ENCODE results near the gene IGF2R. TPM values are rescaled to one million over a fixed set of nuclear protein-coding genes. Genes with fewer than 3 reads are reported as not detected.

The IGF2R gene
- total RNA-seq, 1 donor from 2014 or later: 64.0 TPM

GRCh38 chr6:159973951-159974350 lies 5.1 kb downstream of the IGF2R start:
- intact Hi-C loops (cut with micrococcal nuclease): loop anchor here (10.0 kb wide), 1 partner anchor 491 kb away; no protein-coding TSS in a partner anchor

GRCh38 chr6:159974932-159975331 lies 6.0 kb downstream of the IGF2R start:
- intact Hi-C loops (cut with micrococcal nuclease): loop anchor here (10.0 kb wide), 1 partner anchor 490 kb away; no protein-coding TSS in a partner anchor

DNA sequence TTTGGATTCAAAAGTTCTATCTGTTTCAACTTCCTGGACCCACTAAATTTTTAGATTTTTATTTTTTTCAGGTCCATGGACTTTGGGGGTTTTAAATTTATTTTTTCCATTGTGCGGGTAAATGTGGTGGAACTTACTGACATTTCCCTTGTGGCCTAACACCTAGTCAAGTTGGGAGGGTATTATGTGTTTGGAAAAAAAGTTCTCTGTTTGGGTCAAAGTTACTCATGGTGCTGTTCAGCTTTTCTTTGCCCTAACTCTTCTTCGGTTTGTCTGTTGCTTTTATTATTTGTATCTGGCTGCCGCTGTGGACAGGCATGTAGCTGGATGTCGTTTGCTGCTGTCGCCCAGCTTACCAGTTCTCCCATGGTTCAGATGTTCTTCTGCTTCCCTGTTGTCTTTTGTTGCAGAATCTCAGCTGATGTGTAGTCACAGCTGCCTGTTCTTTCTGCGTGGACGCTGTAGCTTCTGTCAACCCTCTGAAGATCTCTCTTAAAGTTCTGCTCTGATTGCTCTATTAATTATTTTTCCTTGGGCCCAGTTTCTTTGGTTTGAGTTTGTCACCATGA lies 7.9 kb downstream of the IGF2R start:
- intact Hi-C loops (cut with micrococcal nuclease): loop anchor here (10.0 kb wide), 1 partner anchor 488 kb away; no protein-coding TSS in a partner anchor

GRCh38 chr6:159977255-159977903 lies 8.5 kb downstream of the IGF2R start:
- intact Hi-C loops (cut with micrococcal nuclease): loop anchor here (10.0 kb wide), 1 partner anchor 487 kb away; no protein-coding TSS in a partner anchor

- intact Hi-C loops (cut with micrococcal nuclease): loop anchor here (10.0 kb wide), 1 partner anchor 487 kb away; no protein-coding TSS in a partner anchor
These were observed 9.0 kb downstream of the IGF2R start for GRCh38 chr6:159977904-159978268.

DNA sequence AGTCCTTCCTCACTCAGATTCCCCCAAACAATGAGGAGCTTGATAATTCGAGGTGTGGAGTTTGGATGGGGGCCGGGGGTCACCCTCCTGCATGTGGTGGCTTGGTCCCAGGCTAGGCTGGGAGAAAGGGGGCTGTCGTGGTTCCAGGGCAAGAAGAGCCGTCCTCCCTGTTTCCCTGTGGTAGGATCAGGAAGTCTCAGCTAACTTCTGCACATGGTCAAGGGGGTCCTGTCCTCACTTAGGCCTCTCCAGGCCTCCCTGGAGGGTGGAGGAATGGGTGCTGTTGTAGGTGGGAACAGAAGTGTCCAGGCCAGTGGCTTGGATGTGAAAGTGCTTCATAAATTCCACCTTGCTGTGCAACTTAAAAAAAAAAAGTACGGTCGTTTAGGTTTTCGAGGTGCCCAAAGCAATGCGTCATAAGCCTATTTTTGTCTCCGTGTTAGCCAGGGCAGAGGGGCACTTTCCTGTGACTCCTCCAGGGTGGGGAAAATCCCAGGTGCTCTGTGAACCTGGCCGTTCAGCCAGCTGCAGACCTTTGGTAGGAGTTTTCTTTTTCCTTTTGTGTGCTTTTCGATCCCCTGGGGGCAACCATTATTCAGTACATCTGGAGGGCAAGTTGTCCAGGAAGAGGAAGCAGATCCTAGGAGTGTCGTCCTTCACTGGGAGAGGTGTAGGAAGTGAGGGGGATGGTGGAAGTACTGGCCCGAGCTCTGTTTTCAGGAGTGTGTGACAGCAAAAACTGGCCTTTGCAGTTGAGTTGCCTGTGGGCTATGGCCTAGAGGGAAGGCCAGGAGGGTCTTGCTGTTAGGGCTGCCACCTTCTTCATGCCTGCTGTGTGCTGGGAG lies 9.6 kb downstream of the IGF2R start:
- intact Hi-C loops (cut with micrococcal nuclease): loop anchor here (1.0 to 10.0 kb wide), 2 partner anchors 8 to 486 kb away; no protein-coding TSS in a partner anchor

DNA sequence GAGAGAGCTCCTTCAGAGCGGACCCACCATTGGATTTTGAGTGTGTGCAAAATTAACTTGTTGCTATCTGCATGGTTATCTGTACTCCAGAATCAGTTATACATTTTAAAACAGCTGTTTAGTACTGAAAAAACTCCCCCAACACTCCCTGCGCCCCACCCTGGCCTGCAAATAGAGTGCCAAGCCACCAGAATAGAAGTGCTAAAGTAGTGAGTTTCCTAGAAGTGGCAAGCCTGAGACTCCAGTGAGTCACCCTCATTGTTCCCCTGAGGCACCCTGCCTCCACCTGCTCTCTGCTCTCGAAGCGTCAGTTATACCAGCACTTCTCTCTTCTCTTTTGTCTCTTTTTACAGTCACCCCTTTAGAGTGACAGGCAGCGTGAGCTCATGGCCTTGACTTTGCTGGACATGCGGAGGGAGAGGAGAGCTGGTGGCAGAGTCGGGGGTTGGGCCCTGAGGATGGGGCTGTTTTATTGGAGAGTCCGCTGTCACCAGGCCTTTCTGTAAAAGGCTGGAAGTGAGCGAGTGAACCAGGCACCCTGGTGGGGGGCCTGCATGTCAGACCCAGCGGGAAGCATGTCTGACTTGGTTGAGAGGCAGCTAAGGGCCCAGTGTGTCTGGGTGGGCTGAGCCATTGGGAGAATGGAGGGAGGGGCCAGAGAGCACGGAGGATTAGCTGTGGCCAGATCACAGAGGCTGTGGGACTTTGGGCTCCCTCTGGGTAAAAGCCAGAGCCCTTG lies 10.4 kb downstream of the IGF2R start:
- intact Hi-C loops (cut with micrococcal nuclease): loop anchor here (1.0 to 10.0 kb wide), 2 partner anchors 9 to 485 kb away; no protein-coding TSS in a partner anchor

GRCh38 chr6:159980474-159980873 lies 11.6 kb downstream of the IGF2R start:
- intact Hi-C loops (cut with micrococcal nuclease): no loop called here

DNA sequence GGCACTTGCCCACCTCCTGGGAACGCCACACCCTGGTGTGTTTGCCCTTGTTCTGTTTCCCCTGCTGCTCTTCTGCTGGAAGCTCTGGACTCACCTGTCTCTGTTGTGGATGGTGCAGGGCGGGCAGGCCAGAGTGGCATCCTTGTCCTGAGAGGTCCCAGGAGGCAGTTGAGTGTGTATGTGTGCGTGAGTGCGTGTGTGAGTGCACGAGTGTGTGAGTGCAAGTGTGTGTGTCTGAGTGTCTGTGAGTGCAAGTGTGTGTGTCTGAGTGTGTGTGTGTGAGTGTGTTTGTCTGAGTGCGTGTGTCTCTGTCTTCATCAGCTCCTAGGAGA lies 12.2 kb downstream of the IGF2R start:
- intact Hi-C loops (cut with micrococcal nuclease): no loop called here

DNA sequence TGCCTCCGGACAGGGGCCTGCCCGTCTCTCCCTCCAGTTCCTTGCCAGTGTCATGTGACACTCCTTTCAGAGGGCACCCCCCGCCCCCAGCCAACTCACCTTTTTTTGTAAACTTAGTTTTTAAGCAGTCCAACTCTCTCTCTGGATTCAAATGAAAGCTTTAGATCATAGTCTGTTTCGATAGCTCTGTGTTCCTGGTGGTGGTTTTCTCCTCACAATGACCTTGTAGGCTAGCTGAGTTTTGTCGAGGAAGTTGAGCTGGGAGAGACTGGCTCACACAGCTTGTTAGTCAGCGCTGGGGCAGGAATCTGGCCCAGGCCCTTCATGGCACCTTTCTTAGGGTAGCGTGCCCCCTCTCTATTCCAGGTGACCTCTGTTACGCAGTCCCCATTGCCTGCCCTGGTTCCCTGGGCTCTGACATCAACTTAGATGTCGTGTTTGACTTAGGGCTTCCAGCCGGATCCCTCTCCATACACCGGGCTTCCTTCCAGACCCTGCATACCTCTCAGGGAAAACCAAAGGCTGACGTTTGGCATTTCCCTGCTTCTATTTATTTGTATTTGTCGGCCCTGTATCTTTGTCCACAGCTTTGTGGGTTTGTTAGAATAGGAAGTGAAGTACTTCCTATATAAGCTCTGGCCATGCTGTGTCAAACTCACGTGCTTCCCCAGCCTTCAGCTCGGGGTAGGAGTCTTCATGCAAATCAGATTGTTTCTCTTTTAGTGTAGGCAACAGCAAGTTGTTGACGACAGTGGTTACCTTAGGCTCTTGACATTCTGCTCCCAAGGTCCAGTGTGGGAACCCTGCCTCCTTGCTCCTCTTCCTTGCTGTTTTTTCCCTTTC lies 12.7 kb downstream of the IGF2R start:
- intact Hi-C loops (cut with micrococcal nuclease): loop anchor here (1.0 kb wide), 1 partner anchor 35 kb away; no protein-coding TSS in a partner anchor

GRCh38 chr6:159982731-159983506 lies 14.0 kb downstream of the IGF2R start:
- intact Hi-C loops (cut with micrococcal nuclease): loop anchor here (1.0 kb wide), 1 partner anchor 33 kb away; no protein-coding TSS in a partner anchor

- intact Hi-C loops (cut with micrococcal nuclease): no loop called here
These were observed 14.8 kb downstream of the IGF2R start for GRCh38 chr6:159983641-159984080.

DNA sequence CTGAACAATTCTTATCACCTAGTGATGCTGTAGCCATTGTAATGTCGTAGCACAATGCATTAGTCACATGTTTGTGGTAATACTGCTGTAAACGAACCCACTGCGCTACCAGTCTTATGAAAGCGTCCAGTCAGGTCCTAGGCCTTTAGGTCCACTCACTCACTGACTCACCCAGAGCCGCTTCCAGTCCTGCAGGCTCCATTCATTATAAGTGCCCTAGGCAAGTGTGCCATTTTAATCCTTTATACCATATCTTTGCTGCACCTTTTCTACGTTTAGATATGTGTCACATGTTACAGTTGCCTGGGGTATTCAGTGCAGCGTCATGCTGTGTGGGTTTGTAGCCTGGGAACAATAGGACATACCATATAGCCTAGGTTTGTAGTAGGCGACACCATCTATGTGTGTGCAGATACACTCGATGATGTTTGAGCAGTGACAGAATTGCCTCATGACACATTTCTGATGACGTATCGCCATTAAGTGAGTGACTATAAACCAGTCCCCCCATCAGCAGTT lies 15.4 kb downstream of the IGF2R start:
- intact Hi-C loops (cut with micrococcal nuclease): no loop called here

GRCh38 chr6:159985296-159985945 lies 16.5 kb downstream of the IGF2R start:
- intact Hi-C loops (cut with micrococcal nuclease): no loop called here

- intact Hi-C loops (cut with micrococcal nuclease): no loop called here
These were observed 20.1 kb downstream of the IGF2R start for GRCh38 chr6:159988983-159989454.

DNA sequence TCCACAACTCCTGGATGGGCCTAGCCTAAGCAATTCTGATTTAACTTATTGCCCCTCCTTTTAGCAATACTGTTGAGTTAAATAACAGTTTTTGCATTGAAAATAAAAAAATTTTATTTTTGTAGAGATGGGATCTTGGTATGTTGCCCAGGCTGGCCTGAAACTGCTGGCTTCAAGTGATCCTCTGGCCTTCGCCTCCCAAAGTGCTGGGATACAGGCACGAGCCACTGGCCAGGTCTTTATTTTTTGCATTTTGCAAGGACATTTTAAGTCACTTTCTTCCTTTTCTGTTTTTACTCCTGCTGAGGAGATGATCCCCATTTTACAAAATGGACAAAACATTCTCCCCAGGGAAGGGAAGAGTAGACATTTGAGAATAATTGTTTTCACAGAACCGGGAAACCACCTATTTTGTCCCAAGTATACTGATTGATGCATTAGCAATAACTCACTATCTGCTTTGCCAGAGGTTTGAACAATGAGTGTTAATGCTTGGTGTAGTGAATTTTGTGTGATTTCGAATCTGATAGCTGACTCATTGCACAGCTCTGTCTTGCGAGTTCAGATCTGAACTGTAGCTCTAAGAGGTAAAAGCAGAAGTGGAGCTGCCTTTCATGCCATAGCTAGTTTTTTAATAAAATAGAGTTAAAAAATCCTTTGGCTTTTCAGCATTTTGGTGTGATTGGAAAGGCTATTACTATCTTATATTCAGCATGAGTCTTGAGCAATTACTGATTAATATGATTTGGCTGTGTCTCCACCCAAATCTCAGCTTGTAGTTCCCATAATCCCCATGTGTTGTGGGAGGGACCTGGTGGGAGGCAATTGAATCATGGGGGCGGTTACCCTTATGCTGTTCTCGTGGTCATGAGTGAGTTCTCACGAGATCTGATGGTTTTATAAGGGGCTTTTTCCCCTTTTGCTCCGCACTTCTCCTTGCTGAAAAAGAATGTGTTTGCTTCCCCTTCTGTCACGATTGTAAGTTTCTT lies 20.9 kb downstream of the IGF2R start:
- intact Hi-C loops (cut with micrococcal nuclease): no loop called here

DNA sequence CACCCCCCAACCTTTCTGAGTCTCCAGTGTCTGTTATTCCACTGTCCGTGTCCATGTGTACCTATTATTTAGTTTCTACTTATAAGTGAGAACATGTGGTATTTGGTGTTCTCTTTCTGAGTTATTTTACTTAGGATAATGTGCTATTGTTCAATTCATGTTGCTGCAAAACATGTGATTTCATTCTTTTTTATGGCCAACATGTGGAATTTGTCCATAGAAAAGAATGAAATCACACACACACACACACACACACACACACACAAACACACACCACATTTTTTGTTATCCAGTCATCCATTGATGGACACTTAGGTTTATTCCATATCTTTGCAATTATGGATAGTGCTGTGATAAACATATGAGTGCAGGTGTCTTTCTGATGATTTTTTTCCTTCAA lies 23.5 kb downstream of the IGF2R start:
- intact Hi-C loops (cut with micrococcal nuclease): no loop called here

Measured in T-helper 2 cell treated with Interferon-gamma antibody and Interleukin-4, amounts not matched to agents 100 ng/mL and 5 ng/mL, for 36 hours (primary cell).